B cell (primary cell): Measurements from ENCODE around the gene ZMYND19. TPM values are rescaled to one million over a fixed set of nuclear protein-coding genes. Genes with fewer than 3 reads are reported as not detected.

ENCODE experiments used
- ATAC-seq: fragments of 200-7000 bp; cut with Tn5 transposase; one replicate; pipeline ENCODE4 v1.10.0; 2021; ENCODE audit warnings: low read depth, mild to moderate bottlenecking, moderate number of reproducible peaks, moderate library complexity
- CTCF ChIA-PET: fragments of 350-600 bp; sonication (Branson Sonifier 250); formaldehyde crosslinking; loops from one replicate; lab custom pipeline; 2021; ENCODE audit warnings: antibody characterized with exemption, inconsistent platforms; lab: Charles Lee
- POLR2A ChIA-PET: fragments of 350-600 bp; sonication (Branson Sonifier 250); formaldehyde crosslinking; loops from one replicate; lab custom pipeline; 2021; ENCODE audit warnings: antibody characterized with exemption; lab: Charles Lee
- DNase-seq: peaks from one replicate; pipeline ENCODE4 v3.0.0; 2013
- H2AFZ ChIP-seq: 2 replicates; pipeline ENCODE4 v1.6.1; 2012; ENCODE audit warnings: mild to moderate bottlenecking, low read depth, low read length; ENCODE audit not compliant: insufficient read depth, poor library complexity, severe bottlenecking
- H3K27ac ChIP-seq, 2 donors: 1 replicate in 1 of 2; 2 replicates in 1 of 2; pipeline ENCODE4 v1.5.1; 2012 to 2013; ENCODE audit warnings: low read length in 2 of 2, mild to moderate bottlenecking in 2 of 2, moderate library complexity in 1 of 2
- H3K27me3 ChIP-seq, 4 experiments: fragments of 200-600 bp in 1 of 4; sonication (generic) in 1 of 4; replicated peaks in 1 of 4; 1 replicate in 2 of 4; 2 replicates in 2 of 4; pipeline versions ENCODE4 v1.6.1 to v1.7.0; 2013 to 2016; ENCODE audit warnings: low read length in 3 of 4, mild to moderate bottlenecking in 2 of 4, mixed read lengths in 1 of 4, moderate library complexity in 1 of 4; ENCODE audit not compliant: insufficient read depth in 4 of 4, control insufficient read depth in 3 of 4; ENCODE audit errors: control extremely low read depth in 1 of 4
- H3K36me3 ChIP-seq, 2 experiments: replicated peaks in 1 of 2; 1 replicate in 1 of 2; 2 replicates in 1 of 2; pipeline versions ENCODE4 v1.6.1 to v1.7.1; 2013; ENCODE audit warnings: low read length in 1 of 2; ENCODE audit not compliant: insufficient read depth in 2 of 2, control insufficient read depth in 1 of 2; ENCODE audit errors: control extremely low read depth in 1 of 2, extremely low read depth in 1 of 2
- H3K4me1 ChIP-seq, 2 donors: fragments of 200-600 bp in 1 of 2; sonication (generic) in 1 of 2; 1 replicate in 1 of 2; 2 replicates in 1 of 2; pipeline versions ENCODE4 v1.5.1 to v1.6.1; 2013 to 2017; ENCODE audit warnings: low read length in 2 of 2; ENCODE audit not compliant: control insufficient read depth in 2 of 2, insufficient read depth in 2 of 2
- H3K4me2 ChIP-seq: replicated peaks from 2 replicates; pipeline ENCODE3; 2012; ENCODE audit warnings: mild to moderate bottlenecking, low read depth, low read length; ENCODE audit not compliant: poor library complexity, severe bottlenecking
- H3K4me3 ChIP-seq, 5 experiments: fragments of 200-600 bp in 1 of 5; sonication (generic) in 1 of 5; 1 replicate in 3 of 5; 2 replicates in 2 of 5; pipeline versions ENCODE4 v1.5.1 to v1.7.0; 2011 to 2016; ENCODE audit warnings: low read length in 4 of 5, mild to moderate bottlenecking in 4 of 5, low read depth in 2 of 5, control low read depth in 1 of 5, moderate library complexity in 1 of 5; ENCODE audit not compliant: insufficient read depth in 1 of 5; ENCODE audit errors: control extremely low read depth in 1 of 5, extremely low read depth in 1 of 5
- H3K79me2 ChIP-seq: fragments of 200-600 bp; sonication (generic); one replicate; pipeline ENCODE4 v1.6.0; 2016; ENCODE audit warnings: low read length; ENCODE audit not compliant: control insufficient read depth, insufficient read depth
- H3K9ac ChIP-seq: fragments of 200-600 bp; sonication (generic); 2 replicates; pipeline ENCODE4 v1.6.1; 2017; ENCODE audit warnings: mild to moderate bottlenecking, low read length, moderate library complexity
- H3K9me3 ChIP-seq, 3 donors: one replicate each; pipeline versions ENCODE4 v1.6.1 to v1.7.1; 2013; ENCODE audit warnings: low read length in 2 of 3; ENCODE audit not compliant: control insufficient read depth in 2 of 3, insufficient read depth in 1 of 3; ENCODE audit errors: control extremely low read depth in 1 of 3
- H4K20me1 ChIP-seq: 2 replicates; pipeline ENCODE4 v1.6.0; 2012; ENCODE audit warnings: mild to moderate bottlenecking, low read length; ENCODE audit not compliant: insufficient read depth, control insufficient read depth, poor library complexity, severe bottlenecking
- H3K27ac Mint-ChIP-seq: one replicate; pipeline ENCODE4 v1.8.0; 2021; ENCODE audit warnings: mixed read lengths
- H3K27me3 Mint-ChIP-seq: one replicate; pipeline ENCODE4 v1.8.0; 2021; ENCODE audit warnings: mixed read lengths
- H3K4me1 Mint-ChIP-seq: one replicate; pipeline ENCODE4 v1.8.0; 2021; ENCODE audit warnings: mixed read lengths
- H3K4me3 Mint-ChIP-seq: one replicate; pipeline ENCODE4 v1.8.0; 2021; ENCODE audit warnings: mixed read lengths
- H3K9me3 Mint-ChIP-seq: one replicate; pipeline ENCODE4 v1.8.0; 2022; ENCODE audit warnings: mixed read lengths; ENCODE audit not compliant: insufficient read depth
- EZH2 ChIP-seq: IDR thresholded peaks from 2 replicates; pipeline ENCODE4 v1.6.1; 2012; ENCODE audit warnings: borderline replicate concordance, low read depth, mild to moderate bottlenecking, moderate library complexity, low read length; ENCODE audit not compliant: insufficient read depth, poor library complexity, severe bottlenecking
- WGBS: methylation state at CpG from one replicate; pipeline ENCODE4 v1.1.5; 2013; ENCODE audit warnings: missing lambda C conversion rate; ENCODE audit not compliant: insufficient coverage; 5-methylcytosine and 5-hydroxymethylcytosine counted together
- intact Hi-C: fragments of 100-400 bp; cut with micrococcal nuclease; formaldehyde crosslinking; loops from one replicate; pipeline ENCODE4 v1.10.0; 2022
- polyA plus RNA-seq: library from polyadenylated mRNA; depleted of rRNA; stranded (reverse); fragments of >200 nt; gene quantifications from 2 replicates; pipeline ENCODE4 v1.2.3, GENCODE V29; 2012
- total RNA-seq, 2 donors: library from RNA; stranded (reverse); fragments of 120-200 nt in 1 of 2; gene quantifications; 1 replicate in 1 of 2; 2 replicates in 1 of 2; pipeline versions ENCODE4 v1.2.3 to v1.2.4, GENCODE V29; 2013 to 2022
- TF ChIP-seq, protein P1 (sequence below): fragments of 200-600 bp; IDR thresholded peaks from one replicate; pipeline ENCODE4 v1.8.0; 2022; ENCODE audit warnings: antibody characterized with exemption, mild to moderate bottlenecking

Gene ZMYND19
- total and polyA plus RNA-seq, 2 donors (not counting 1 experiment from before 2014, with no cell fraction given): 22.0 to 24.1 TPM

DNA sequence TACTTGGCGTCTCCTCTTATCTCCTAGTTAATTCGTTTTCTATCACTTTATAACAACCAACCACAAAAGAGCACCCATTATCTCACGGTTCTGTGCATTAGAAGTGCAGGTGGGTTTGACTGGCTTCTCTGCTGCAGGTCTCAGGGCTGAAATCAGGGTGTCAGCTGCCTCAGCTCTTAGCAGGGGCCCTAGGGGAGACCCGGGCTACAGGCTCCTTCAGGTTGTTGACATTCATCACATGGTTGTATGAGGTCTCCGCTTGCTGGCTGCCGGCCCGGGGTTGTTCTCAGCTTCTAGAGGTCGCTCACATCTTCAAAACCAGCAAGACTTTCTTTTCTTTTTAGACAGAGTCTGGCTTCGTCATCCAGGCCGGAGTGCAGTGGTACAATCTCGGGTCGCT, 2.9 kb upstream of the ZMYND19 start:
- no peak overlapping the region for H3K27ac ChIP-seq
- intact Hi-C loops: no loop called here
- H2AFZ ChIP-seq: no peak overlapping the region
- no peak for DNase-seq
- no peak for TF ChIP-seq EZH2
- TF ChIP-seq, protein P1, sequence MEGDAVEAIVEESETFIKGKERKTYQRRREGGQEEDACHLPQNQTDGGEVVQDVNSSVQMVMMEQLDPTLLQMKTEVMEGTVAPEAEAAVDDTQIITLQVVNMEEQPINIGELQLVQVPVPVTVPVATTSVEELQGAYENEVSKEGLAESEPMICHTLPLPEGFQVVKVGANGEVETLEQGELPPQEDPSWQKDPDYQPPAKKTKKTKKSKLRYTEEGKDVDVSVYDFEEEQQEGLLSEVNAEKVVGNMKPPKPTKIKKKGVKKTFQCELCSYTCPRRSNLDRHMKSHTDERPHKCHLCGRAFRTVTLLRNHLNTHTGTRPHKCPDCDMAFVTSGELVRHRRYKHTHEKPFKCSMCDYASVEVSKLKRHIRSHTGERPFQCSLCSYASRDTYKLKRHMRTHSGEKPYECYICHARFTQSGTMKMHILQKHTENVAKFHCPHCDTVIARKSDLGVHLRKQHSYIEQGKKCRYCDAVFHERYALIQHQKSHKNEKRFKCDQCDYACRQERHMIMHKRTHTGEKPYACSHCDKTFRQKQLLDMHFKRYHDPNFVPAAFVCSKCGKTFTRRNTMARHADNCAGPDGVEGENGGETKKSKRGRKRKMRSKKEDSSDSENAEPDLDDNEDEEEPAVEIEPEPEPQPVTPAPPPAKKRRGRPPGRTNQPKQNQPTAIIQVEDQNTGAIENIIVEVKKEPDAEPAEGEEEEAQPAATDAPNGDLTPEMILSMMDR: no peak
- no peak for ATAC-seq
- H3K9me3 ChIP-seq: no peaks in the 10 kb centered on the region
- H3K27me3 ChIP-seq: no peaks in the 10 kb centered on the region
- Mint-ChIP-seq H3K4me1 (peaks cover 9% of the 10 kb centered on the region), H3K27ac (no peak overlapping the region), H3K9me3 (no peaks in the 10 kb centered on the region), H3K27me3 (no peaks in the 10 kb centered on the region), H3K4me3 (no peak overlapping the region)
- ChIA-PET CTCF (no interaction called here), POLR2A (no interaction called here)
- H3K4me2 ChIP-seq: no peak overlapping the region
- peaks cover 5% of the 10 kb centered on the region for H4K20me1 ChIP-seq
- H3K9ac ChIP-seq: no peak overlapping the region
- H3K79me2 ChIP-seq: peaks cover 10% of the 10 kb centered on the region
- H3K36me3 ChIP-seq: no peaks in the 10 kb centered on the region
- 97% methylated on average over 10 of the region's 12 CpGs for WGBS
- H3K4me3 ChIP-seq: no peak overlapping the region
- peaks cover 9 to 15% of the 10 kb centered on the region in 2 donors for H3K4me1 ChIP-seq

- Histone ChIP-seq H3K9ac (no peak overlapping the region), H3K27ac (no peak overlapping the region), H2AFZ (no peak overlapping the region), H3K27me3 (no peaks in the 10 kb centered on the region), H3K4me3 (no peak overlapping the region), H4K20me1 (peaks cover 5% of the 10 kb centered on the region), H3K9me3 (no peaks in the 10 kb centered on the region), H3K79me2 (peaks cover 13% of the 10 kb centered on the region), H3K4me1 (peaks cover 9 to 15% of the 10 kb centered on the region in 2 donors), H3K4me2 (no peak overlapping the region), H3K36me3 (peaks cover 0 to 2% of the 10 kb centered on the region in 2 experiments)
- ATAC-seq (no peak), DNase-seq (no peak)
- TF ChIP-seq, protein P1: no peak
- TF ChIP-seq EZH2: no peak
- 86% methylated on average over 6 of the region's 7 CpGs for WGBS
- no peaks in the 10 kb centered on the region for H3K27me3 Mint-ChIP-seq
- H3K9me3 Mint-ChIP-seq: no peaks in the 10 kb centered on the region
- H3K27ac Mint-ChIP-seq: no peak overlapping the region
- H3K4me1 Mint-ChIP-seq: peaks cover 12% of the 10 kb centered on the region
- intact Hi-C loops: no loop called here
- ChIA-PET CTCF (no interaction called here), POLR2A (no interaction called here)
- no peak overlapping the region for H3K4me3 Mint-ChIP-seq
Measured at GRCh38 chr9:137592767-137593166, 2.5 kb upstream of the ZMYND19 start.
